GM19467 (cell line): ENCODE results near the gene BPIFB3.
"Not testable (repeated sequence)": the region's sequence is repeated elsewhere in the genome, so short reads cannot be mapped to it uniquely, and the experiment has no call there.

Experiments
- ATAC-seq: cut with Tn5 transposase; IDR thresholded peaks from one replicate; pipeline ENCODE4 v1.9.1; 2021; ENCODE audit warnings: mild to moderate bottlenecking, moderate library complexity; ENCODE audit not compliant: unreplicated experiment

The BPIFB3 gene

GRCh38 chr20:33083544-33084340, 30.0 kb downstream of the BPIFB3 start:
- no peak for ATAC-seq

- ATAC-seq = no peak
These were observed 31.0 kb downstream of the BPIFB3 start for GRCh38 chr20:33084722-33085121.

- ATAC-seq = no peak
These were observed 32.5 kb downstream of the BPIFB3 start for GRCh38 chr20:33086052-33086722.

- ATAC-seq = no peak
These were observed 37.4 kb downstream of the BPIFB3 start for GRCh38 chr20:33091147-33091546.

- ATAC-seq = no peak
These were observed 38.0 kb downstream of the BPIFB3 start for GRCh38 chr20:33091693-33092092.

GRCh38 chr20:33092361-33092760, 38.7 kb downstream of the BPIFB3 start:
- ATAC-seq = no peak

GRCh38 chr20:33093074-33093473, 39.4 kb downstream of the BPIFB3 start:
- ATAC-seq = no peak

- ATAC-seq = no peak
These were observed 39.9 kb downstream of the BPIFB3 start for GRCh38 chr20:33093582-33093981.

GRCh38 chr20:33095249-33095648, 41.5 kb downstream of the BPIFB3 start:
- no peak for ATAC-seq

- not testable (repeated sequence) for ATAC-seq
These were observed 42.3 kb downstream of the BPIFB3 start for GRCh38 chr20:33095902-33096584.

- no peak for ATAC-seq
These were observed 43.3 kb downstream of the BPIFB3 start for GRCh38 chr20:33097001-33097400.

- no peak for ATAC-seq
These were observed 46.3 kb downstream of the BPIFB3 start for GRCh38 chr20:33099843-33100538.

- no peak for ATAC-seq
These were observed 49.9 kb downstream of the BPIFB3 start for GRCh38 chr20:33103556-33103955.

GRCh38 chr20:33104336-33104735, 50.6 kb downstream of the BPIFB3 start:
- ATAC-seq = no peak

GRCh38 chr20:33105316-33105924, 51.7 kb downstream of the BPIFB3 start:
- ATAC-seq = no peak

GRCh38 chr20:33106058-33106620, 52.4 kb downstream of the BPIFB3 start:
- not testable (repeated sequence) for ATAC-seq

- no peak for ATAC-seq
These were observed 55.0 kb downstream of the BPIFB3 start for GRCh38 chr20:33108661-33109060.

- ATAC-seq = no peak
These were observed 56.6 kb downstream of the BPIFB3 start for GRCh38 chr20:33110147-33110825.

GRCh38 chr20:33111306-33111705, 57.6 kb downstream of the BPIFB3 start:
- ATAC-seq = no peak
